Activated T-cell treated with anti-CD3 and anti-CD28 coated beads, Interleukin-2, amount 50 U/mL, for 1 hour (primary cell): ENCODE results near the gene AGFG2.
"Not testable (repeated sequence)": the region's sequence is repeated elsewhere in the genome, so short reads cannot be mapped to it uniquely, and the experiment has no call there.

Experiments used
- DNase-seq: peaks from one replicate; pipeline ENCODE4 v3.0.0-alpha.2; 2020

AGFG2 gene

DNA sequence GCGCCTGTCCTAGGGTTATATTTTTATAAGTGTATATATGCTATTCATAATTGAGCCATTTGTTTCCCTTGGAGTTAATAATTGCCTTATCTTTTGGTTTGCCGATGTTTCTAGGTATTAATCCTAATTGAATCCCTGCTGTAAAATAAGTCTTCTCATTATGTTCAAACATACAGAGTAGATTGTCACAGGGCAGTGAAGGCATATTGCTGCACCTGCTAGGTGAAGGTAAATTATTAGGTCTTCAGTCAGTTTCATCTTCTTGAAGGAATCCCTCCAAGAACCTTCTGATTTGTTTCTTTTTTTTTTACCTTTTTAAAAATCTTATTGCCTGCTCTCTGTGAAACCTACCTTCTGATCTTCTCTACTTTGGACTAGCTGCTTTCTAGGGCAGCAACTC is 17.9 kb upstream of the AGFG2 start:
- DNase-seq, result no peak

DNA sequence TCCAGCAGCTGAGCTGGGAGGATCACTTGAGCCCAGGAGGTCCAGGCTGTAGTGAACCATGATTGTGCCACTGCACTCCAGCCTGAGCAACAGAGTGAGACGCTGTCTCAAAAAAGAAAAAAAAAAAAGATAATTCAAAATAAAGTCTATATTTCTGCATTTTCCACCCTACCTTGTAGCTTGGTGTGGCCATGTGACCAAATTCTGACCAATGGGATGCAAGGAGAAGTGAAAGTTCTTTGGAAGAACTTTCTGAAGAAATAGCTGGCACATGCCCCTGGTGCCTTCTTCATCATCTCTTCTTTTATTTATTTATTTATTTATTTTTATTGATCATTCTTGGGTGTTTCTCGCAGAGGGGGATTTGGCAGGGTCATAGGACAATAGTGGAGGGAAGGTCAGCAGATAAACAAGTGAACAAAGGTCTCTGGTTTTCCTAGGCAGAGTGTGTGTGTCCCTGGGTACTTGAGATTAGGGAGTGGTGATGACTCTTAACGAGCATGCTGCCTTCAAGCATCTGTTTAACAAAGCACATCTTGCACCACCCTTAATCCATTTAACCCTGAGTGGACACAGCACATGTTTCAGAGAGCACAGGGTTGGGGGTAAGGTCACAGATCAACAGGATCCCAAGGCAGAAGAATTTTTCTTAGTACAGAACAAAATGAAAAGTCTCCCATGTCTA is 17.0 kb upstream of the AGFG2 start:
- not testable (repeated sequence) for DNase-seq

DNA sequence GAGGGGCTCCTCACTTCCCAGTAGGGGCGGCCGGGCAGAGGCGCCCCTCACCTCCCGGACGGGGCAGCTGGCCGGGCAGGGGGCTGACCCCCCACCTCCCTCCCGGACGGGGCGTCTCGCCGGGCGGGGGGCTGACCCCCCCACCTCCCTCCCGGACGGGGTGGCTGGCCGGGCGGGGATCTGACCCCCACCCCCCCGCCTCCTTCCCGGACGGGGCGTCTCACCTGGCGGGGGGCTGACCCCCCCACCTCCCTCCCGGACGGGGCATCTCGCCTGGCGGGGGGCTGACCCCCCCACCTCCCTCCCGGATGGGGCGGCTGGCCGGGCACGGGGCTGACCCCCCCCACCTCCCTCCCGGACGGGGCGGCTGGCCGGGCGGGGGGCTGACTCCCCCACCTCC is 15.8 kb upstream of the AGFG2 start:
- not testable (repeated sequence) for DNase-seq

DNA sequence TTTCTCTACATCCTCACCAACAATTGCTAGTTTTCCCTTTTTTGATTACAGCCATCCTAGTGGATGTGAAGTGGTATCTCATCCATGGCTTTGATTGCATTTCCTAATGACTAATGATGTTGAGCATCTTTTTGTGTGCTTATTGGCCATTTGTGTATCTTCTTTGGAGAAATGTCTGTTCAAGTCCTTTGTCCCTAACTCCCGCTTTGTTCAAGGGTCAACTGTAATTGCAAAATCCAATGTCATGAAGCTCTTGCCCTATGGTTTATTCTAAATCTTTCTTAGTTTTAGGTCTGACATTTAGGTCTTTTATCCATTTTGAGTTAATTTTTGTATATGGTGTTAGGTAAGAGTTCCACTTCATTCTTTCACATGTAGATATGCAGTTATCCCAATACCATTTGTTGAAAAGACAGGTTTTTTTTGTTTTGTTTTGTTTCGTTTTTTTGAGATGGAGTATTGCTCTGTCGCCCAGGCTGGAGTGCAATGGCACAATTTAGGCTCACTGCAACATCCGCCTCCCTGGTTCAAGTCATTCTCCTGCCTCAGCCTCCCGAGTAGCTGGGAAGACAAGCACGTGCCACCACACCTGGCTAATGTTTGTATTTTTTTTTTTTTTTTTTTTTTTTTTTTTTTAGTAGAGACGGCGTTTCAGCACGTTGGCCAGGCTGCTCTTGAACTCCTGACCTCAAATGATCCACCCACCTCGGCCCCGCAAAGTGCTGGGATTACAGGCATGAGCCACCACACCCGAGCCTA is 10.7 kb upstream of the AGFG2 start:
- DNase-seq, result not testable (repeated sequence)

DNA sequence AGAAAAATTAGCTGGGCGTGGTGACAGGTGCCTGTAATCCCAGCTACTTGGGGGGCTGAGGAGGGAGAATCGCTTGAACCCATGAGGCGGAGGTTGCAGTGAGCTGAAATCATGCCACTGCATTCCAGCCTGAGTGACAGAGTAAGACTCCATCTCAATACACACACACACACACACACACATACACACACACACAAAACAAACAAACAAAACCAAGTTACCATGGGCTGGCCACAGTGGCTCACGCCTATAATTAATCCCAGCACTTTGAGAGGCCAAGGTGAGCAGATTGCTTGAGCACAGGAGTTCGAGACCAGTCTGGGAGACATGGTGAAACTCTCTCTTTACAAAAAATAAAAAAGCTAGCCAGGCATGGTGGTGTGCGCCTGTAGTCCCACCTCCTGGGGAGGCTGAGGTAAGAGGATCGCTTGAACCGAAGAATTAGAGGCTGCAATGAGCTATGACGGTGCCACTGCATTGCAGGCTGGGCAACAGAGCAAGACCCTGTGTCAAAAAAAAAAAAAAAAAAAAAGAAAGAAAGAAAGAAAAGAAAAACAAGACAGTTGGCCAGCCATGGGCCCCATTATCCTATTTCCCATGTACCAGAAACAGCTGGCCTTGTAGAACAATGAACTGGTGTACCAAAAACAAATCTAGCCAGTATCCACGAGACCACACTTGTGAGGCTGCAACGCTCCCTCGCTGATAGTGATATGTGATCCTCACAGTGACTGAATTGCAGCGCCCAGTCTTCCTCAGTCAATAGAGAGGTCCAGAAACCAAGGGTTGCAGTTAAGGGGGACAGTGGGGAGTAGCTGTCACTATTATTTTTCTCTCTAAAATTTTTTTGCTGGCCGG is 6.6 kb upstream of the AGFG2 start:
- no peak for DNase-seq

DNA sequence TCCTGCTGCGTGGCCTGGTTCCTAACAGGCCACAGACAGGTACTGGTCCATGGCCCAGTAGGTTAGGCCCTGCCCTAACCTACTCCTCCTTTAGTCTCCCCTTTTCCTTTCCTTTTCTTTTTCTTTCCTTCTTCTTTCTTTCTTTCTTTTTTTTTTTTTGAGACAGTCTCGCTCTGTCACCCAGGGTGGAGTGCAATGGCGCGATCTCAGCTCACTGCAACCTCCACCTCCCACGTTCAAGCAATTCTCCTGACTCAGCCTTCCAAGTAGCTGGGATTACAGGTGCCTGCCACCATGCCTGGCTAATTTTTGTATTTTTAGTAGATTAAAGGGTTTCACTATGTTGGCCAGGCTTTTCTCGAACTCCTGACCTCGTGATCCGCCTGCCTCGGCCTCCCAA is 3.0 kb upstream of the AGFG2 start:
- not testable (repeated sequence) for DNase-seq

DNA sequence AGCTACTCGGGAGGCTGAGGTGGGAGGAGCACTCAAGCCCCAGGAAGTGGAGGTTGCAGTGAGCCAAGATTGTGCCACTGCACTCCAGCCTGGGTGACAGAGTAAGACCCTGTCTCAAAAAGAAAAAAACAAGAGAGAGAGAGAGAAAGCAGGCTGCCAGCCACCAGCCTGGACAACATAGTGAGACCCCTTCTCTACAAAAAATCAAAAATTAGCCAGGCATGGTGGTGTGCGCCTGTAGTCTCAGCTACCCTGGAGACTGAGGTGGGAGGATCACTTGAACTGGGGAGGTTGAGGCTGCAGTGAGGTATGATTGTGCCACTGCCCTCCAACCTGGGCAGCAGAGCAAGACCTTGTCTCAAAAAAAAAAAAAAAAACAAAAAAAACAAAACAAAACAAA is 2.3 kb upstream of the AGFG2 start:
- DNase-seq, result not testable (repeated sequence)

DNA sequence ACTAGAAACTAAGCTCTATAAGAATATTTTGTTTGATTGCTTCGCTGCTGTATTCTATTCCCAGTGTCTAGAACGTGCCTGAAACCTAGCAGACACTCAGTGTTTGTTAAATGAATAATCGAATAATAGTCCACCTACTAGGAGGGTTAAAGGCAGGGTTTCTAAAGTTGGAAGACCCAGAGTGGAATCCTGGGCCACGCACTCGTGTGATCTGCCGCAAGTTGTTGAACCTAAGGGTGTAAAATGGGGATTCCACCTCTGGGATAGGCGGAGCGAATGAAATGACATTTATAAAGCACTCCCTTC is 702 bp upstream of the AGFG2 start:
- no peak for DNase-seq

DNA sequence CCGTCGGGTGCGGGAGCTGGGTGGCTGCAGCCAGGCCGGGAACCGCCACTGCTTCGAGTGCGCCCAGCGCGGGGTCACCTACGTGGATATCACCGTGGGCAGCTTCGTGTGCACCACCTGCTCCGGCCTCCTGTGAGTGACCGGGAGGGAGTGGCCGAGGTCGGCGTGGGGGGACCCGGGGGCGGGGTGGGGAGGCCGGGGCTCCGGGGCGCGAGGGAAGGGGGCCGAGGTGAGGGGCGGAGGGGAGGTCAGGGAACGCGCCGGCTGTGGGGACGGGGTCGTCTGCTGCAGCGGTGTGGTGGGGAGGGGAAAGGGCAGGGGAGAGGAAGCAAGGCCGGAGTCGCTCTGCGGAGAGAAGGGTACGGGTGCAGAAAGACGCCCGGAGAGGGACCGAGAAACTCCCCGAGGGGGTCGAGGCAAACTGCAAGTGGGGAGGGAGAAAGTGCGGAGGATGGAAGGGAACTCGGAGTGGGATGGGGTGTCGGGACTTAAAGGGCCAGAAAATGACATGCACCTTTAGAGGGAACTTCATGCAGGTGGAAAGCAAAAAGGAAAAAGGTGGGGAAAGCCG is 518 bp downstream of the AGFG2 start:
- no peak for DNase-seq

DNA sequence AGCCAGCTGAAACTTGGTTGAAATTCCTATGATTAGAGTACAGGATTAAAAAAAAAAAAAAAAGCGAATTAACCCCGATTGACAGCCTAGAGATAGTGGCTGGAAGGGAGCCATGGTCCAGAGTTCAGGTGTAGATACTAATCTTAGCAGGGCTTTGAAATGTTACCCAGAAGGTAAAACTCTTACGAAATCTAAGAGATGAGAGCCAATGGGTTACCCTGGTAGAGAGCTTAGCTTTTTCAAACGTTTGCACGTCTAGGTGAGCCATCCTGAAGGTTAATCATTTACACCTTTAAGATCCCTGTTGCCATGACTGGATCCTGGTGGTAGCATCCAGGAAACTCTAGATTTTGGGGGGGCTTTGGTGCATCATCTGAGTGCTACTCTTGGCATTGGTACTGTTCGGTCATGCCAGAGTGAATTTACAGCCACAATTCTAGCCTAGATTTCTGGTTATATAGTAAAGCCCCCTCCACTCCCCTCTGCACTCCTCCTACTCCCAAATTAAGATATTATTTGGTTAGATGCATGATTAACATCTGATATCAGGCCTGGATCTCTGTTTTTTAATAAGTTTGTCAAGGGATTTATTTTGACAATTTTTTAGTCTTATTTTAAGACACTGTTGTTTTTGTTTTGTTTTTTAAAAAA is 1.2 kb downstream of the AGFG2 start:
- DNase-seq, result no peak

DNA sequence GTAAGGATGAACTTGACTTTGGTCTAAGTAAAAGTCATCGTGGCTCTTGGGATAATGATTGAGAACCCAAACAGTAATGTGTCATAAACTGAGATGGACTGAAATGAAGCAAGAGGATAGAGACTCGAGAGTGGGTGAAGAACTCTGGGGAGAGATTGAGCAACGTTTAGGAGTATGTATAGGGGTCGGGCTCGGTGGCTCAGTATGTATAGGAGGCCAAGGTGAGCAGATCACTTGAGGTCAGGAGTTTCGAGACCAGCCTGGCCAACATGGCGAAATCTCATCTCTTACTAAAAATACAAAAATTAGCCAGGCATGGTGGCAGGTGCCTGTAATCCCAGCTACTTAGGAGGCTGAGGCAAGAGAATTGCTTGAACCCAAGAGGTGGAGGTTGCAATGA is 2.3 kb downstream of the AGFG2 start:
- DNase-seq, result not testable (repeated sequence)

DNA sequence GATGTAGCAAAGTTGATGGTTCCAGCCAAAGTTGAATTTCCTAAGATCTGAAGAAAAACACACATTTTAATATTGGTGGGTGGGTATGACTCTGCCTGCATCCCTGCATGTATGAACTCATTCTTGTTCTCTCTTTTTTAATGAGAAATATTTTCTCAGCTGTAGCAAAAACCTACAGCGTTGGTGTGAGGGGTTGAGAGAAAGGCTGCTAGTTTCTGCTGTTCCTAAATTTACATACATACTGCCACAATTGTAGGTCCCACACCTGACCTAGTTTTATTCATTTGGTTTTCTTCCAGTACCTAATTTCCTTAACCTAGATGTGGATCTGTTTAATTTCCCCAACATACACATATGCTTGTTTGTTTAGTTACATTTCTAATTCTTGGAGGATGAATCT is 4.6 kb downstream of the AGFG2 start:
- no peak for DNase-seq

DNA sequence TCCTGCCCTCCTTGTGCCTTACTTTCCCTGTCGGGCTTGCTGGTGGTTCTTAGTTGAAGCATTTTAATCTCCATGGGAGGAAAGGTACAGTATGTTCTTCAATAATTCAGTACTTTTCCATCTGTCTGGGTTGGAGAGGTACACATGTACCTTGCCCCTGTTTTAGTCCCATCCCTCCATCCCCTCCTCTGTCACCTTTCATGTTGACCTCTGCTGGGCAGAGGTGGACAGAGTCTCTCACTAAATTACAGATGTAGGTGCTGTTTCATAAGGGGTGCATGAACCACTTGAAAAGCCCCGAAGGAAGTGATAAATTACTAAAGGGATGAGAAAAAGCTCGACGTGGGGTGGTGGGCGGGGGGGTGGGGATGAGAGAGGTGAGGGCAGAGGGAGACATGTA is 5.4 kb downstream of the AGFG2 start:
- no peak for DNase-seq

DNA sequence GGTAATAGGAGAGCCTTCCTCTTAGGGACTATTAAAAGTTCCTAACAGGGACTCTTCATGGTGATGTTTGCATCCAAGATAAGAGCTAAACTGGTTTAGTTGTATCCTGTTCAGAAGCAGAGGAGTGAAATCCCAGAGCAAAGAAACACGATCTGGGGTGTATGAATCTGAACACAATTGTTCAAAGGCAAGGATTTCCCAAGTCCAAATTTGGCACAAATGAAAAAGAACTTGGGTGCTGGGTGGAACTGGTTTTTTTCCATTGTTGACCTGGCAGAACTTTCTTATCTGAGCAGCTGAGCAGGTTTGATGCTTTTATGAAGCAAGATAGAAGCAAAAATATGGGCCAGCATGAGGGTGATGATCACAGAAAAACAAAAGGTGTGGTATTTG is 6.0 kb downstream of the AGFG2 start:
- DNase-seq, result no peak

DNA sequence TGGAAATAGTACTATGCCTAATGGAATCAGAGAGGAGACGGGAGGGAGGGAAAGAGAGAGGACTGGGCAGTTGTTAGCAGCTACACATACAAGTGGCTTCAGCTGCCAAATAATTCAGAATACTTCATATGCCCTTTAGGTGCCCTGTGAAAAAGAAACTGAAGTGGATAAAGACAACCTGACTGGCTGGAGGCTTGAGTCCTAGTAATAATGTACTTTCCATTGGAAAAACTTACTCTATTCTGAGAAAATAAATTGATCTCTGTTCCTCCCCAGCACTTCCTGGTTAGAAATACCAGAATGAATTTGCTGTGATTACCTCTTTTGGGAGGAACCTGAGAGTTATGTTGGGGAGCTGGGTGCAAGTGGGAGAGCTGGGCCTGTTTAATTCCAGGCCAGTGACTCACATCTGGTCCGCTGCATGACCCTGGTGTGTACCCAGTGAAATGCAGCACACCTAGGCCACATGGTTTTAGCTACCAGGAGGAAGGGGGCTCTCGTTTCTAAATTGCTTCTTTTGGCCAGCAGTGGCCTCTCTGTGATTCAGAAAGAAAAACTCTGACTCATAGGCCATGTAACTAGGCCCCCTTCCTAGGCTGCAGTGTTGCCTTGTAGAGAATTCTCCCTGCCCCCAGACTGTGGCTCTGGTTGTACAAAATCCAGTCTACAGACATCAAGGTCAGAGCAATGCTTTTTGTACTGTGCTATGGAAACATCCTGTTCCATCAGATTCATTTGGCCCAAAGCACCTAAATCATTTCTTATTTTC is 6.5 kb downstream of the AGFG2 start:
- peak; percentile 49 for DNase-seq

DNA sequence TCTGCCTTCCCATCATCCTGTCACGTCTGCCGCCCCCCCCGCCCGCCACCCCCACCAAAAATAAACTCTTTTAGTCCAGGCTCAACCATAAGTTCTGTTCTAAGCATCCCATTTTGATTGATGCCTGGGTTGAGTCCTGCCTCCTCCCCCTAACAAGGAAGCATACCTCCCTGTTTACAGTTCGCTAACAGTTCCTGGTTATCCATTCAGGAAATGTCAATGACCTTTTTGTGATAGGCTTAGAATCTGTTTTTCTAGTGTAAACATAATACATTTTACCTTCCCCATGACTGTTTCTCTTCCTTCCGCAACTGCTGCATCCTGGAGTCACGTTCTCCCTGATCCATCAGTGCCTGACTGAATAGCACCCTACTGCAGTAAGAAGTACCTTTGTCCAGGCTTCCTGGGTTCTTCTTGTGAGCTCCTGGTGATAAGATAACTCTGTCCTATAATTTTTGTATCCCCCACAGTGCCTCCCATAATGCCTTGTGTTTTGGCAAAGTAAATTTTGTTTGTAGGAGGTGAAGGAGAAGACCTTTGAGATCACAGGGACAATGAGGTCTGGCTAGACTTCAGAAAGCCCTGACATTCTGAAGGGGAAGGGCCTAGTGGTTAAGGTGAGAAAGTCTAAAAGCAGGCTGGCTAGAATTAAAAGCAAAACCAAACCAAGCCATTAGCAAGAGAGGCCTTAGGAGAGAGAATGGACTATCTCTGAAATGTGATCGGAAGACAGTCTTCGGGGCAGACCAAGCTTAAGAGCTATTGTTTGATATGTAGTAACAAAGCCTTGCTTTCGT is 7.3 kb downstream of the AGFG2 start:
- DNase-seq, result no peak

DNA sequence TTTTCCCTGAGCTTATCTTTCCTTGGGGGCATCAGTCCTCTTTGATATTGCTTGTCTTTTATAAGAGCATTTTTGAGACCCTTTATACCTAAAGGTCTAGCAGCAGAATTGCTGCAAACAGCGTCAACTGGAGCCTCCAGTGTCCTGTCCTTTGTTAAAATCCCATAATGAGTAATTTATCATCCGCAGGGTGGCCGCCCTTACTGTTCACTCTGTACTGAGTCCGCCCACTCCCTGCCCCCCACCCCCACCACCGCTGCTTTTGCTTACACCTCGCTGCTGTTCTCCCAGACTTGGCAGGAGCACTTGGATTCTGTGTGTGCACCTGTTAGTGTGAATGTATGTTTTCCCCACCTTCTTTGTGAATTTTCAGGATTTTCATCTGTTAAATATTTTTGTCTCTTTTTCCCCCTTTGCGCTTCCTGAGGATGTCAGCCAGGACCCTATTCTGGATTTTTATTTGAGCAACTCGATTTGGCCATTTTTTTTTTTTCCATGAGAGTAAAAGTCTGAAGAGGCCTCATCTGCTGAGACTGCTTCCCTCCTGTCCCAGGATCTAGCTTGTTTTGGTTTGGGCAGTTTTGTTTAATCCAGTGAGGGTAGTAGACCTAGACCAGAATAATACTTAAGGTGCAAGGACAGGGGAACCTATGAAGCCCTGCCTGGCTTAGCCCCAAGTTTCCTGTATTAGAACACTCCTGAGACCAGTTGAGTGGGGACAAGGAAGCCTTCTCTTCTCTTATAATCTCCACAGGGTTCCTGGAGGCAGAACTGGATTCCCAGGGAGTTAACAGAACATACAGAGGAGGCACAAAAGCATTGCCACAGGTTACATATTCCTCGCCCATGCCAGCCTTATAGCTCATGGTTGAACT is 8.2 kb downstream of the AGFG2 start:
- no peak for DNase-seq

DNA sequence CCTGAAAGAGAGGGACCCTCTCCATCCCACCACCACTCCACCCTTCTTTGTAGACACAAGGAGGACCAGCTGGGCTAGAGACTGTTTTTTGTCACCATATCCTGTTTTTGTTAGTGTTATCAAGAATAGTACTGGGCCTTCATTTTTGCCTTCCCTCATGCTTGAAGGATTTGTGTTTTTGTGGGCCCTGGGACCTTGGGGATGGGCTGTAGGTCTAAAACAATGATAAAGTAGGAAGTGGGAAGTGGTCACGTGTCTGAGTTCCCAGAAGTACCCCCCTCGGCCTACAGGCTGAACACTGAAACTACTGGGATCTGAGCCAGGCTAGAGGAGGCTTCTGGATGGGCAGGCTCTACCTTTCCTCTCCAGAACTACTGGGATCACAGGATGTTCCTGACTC is 8.9 kb downstream of the AGFG2 start:
- no peak for DNase-seq

DNA sequence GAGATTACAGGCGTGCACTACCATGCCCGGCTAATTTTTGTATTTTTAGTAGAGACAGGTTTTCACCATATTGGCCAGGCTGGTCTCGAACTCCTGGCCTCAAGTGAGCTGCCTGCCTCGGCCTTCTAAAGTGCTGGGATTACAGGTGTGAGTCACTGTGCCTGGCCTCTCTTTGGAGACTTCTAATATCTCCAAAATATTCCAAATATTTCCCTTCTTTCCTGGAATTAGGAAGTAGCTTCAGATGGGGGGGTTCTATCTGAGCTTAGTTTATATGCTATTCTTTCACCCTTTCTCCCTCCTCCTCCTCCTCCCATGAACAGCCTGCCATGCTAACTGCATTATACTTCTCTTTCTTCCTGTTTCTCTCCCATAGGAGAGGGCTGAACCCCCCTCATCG is 9.4 kb downstream of the AGFG2 start:
- DNase-seq, result not testable (repeated sequence)

DNA sequence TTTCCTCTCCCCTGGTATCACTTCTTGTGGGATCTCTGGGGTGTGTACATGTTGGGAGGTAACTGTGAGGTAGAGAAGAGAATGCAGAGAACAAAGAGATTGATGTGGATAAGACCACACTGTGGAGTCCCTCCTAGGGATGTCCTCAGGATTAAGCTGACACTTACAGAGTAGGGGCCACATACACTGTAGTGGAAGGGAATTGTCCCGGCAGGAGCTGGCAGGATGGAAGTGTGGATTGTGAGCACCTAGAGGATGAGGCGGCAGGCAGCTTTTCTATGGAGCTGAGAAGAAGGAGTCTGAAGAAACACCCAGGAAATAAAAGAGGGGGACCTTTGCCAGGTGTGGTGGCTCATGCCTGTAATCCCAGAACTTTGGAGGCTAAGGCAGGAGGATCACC is 13.5 kb downstream of the AGFG2 start:
- no peak for DNase-seq
